Right lobe of liver (tissue), 6 donors: ENCODE measurements around the gene SLC34A3. TPM values are rescaled to one million over a fixed set of nuclear protein-coding genes. Genes with fewer than 3 reads are reported as not detected.

Experiments used
- ATAC-seq, 4 donors: fragments of 200-7000 bp; cut with Tn5 transposase; one replicate each; pipeline ENCODE4 v1.9.1; 2020; ENCODE audit warnings: mild to moderate bottlenecking in 4 of 4, moderate library complexity in 4 of 4
- DNase-seq, 3 donors: peaks; one replicate each; pipeline ENCODE4 v3.0.0-alpha.2; 2020
- H3K27ac ChIP-seq, 3 donors: fragments of 200-600 bp; one replicate each; pipeline ENCODE4 v1.8.0; 2022
- H3K27me3 ChIP-seq, 2 donors: fragments of 200-600 bp; one replicate each; pipeline ENCODE4 v1.8.0; 2022
- H3K36me3 ChIP-seq, 4 donors: fragments of 200-600 bp; sonication (generic) in 1 of 4; one replicate each; pipeline versions ENCODE4 v1.5.1 to v1.8.0; 2017 to 2022; ENCODE audit warnings: control low read depth in 1 of 4
- H3K4me1 ChIP-seq, 4 donors: fragments of 200-600 bp; sonication (generic) in 1 of 4; one replicate each; pipeline versions ENCODE4 v1.5.1 to v1.8.0; 2017 to 2022; ENCODE audit warnings: control low read depth in 1 of 4
- H3K4me3 ChIP-seq, 3 donors: fragments of 200-600 bp; one replicate each; pipeline ENCODE4 v1.8.0; 2022
- H3K9me3 ChIP-seq, 4 donors: fragments of 200-600 bp; sonication (generic) in 1 of 4; one replicate each; pipeline versions ENCODE4 v1.5.1 to v1.8.0; 2017 to 2022; ENCODE audit warnings: control low read depth in 1 of 4
- POLR2A ChIP-seq: fragments of 450-650 bp; IDR thresholded peaks from one replicate; pipeline ENCODE4 v1.6.1; 2017; ENCODE audit warnings: antibody characterized with exemption, mild to moderate bottlenecking
- WGBS: methylation state at CpG from one replicate; pipeline ENCODE4 v1.1.6; 2018; ENCODE audit warnings: low coverage, low lambda C conversion rate; ENCODE audit not compliant: insufficient coverage; ENCODE audit errors: missing lambda C conversion rate; 5-methylcytosine and 5-hydroxymethylcytosine counted together
- intact Hi-C, 2 donors: fragments of 100-400 bp; cut with DNase I; formaldehyde crosslinking; loops; one replicate each; pipeline versions ENCODE4 v1.11.2 to v1.14.1; 2022
- total RNA-seq, 6 experiments: library from RNA; depleted of rRNA in 2 of 6; stranded (reverse); fragments of >200 nt in 2 of 6; fragmentation: NEBNext Ultra II Directional in 3 of 6; extraction: Animal tissue kit (Norgen Biotek cat#: 25700) in 3 of 6; gene quantifications; one replicate each; pipeline versions ENCODE4 v1.1.0 to v1.2.4, GENCODE V29; 2016 to 2023
- TF ChIP-seq, protein P1 (sequence below), 4 donors: fragments of 200-600 bp in 3 of 4; fragments of 450-650 bp in 1 of 4; IDR thresholded peaks; one replicate each; pipeline versions ENCODE4 v1.5.1 to v1.8.0; 2016 to 2022; ENCODE audit warnings: antibody characterized with exemption in 4 of 4, mild to moderate bottlenecking in 2 of 4
- donor health status: DM: no; HTN: yes; CAD: no.
- donor health status: DM: no; HTN: no; CAD: no.
- donor health status: DM: no; HTN: no; CAD: no.
- donor health status: DM: no; HTN: yes; CAD: no.
- donor health status: DM: no; HTN: yes; CAD: no.

SLC34A3 gene
- total RNA-seq, 6 experiments from 2014 or later: not detected

DNA sequence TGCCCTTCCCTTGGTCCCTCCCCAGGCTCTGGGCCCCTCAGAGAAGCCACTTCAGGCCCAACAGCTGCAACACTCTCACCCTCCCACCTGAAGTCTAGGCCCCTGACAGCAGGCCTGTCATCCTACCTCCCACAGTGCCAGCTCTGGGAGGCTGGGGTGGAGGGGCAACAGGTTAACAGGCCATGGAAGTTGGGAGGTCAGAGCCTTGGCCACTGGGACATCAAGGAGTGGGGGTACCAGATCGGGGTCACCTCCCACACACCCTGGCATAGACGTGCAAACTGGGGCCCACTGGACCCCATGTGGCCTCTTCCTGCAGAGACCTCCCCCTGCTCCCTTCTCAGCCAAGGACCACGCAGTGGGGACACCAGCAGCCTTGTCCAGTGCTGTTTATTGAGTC lies 39.5 kb upstream of the SLC34A3 start:
- Histone ChIP-seq H3K4me1 (peaks cover 0 to 58% (median 28%) of the 10 kb centered on the region in 4 donors), H3K4me3 (no peak overlapping the region), H3K36me3 (peaks cover 0 to 10% (median 0%) of the 10 kb centered on the region in 4 donors), H3K9me3 (no peaks in the 10 kb centered on the region), H3K27ac (no peak overlapping the region), H3K27me3 (no peaks in the 10 kb centered on the region)
- intact Hi-C loops: no loop called here
- TF ChIP-seq, protein P1, sequence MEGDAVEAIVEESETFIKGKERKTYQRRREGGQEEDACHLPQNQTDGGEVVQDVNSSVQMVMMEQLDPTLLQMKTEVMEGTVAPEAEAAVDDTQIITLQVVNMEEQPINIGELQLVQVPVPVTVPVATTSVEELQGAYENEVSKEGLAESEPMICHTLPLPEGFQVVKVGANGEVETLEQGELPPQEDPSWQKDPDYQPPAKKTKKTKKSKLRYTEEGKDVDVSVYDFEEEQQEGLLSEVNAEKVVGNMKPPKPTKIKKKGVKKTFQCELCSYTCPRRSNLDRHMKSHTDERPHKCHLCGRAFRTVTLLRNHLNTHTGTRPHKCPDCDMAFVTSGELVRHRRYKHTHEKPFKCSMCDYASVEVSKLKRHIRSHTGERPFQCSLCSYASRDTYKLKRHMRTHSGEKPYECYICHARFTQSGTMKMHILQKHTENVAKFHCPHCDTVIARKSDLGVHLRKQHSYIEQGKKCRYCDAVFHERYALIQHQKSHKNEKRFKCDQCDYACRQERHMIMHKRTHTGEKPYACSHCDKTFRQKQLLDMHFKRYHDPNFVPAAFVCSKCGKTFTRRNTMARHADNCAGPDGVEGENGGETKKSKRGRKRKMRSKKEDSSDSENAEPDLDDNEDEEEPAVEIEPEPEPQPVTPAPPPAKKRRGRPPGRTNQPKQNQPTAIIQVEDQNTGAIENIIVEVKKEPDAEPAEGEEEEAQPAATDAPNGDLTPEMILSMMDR (IDR thresholded peaks at IDR 0.05): no peak
- TF ChIP-seq POLR2A: no peak
- ATAC-seq (no peak), DNase-seq (no peak)
- 60% methylated on average over 2 of the region's 3 CpGs for WGBS

- H3K27ac ChIP-seq: no peak overlapping the region
- H3K36me3 ChIP-seq: peaks cover 0 to 10% (median 0%) of the 10 kb centered on the region in 4 donors
- H3K27me3 ChIP-seq: no peaks in the 10 kb centered on the region
- peaks cover 0 to 59% (median 28%) of the 10 kb centered on the region in 4 donors for H3K4me1 ChIP-seq
- intact Hi-C loops: no loop called here
- H3K4me3 ChIP-seq: no peak overlapping the region
- WGBS: 40% methylated on average over 1 of the region's 22 CpGs
- ATAC-seq (no peak), DNase-seq (no peak)
- H3K9me3 ChIP-seq: no peaks in the 10 kb centered on the region
- no peak for TF ChIP-seq POLR2A
- TF ChIP-seq, protein P1 (IDR thresholded peaks at IDR 0.05): no peak
These were observed 38.8 kb upstream of the SLC34A3 start for GRCh38 chr9:137191691-137192447.

DNA sequence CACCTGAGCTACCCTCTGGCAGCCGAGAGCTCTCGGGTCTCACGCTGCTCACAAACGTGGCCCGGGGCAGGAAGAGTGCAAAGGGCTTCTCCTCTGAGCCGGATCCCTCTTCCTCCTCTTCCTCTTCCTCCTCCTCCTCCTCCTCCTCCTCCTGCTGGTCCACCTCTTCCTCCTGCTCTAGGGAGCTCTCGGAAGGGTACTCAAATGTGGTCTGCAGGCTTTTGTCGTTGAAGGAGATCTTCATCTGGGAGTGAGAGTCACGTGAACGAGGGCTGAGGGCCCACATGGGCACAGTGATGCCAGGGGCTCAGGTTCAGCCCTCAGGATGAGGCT lies 38.3 kb upstream of the SLC34A3 start:
- H3K36me3 ChIP-seq: peaks cover 0 to 10% (median 0%) of the 10 kb centered on the region in 4 donors
- no peaks in the 10 kb centered on the region for H3K27me3 ChIP-seq
- DNase-seq: no peak
- no peak overlapping the region for H3K27ac ChIP-seq
- WGBS: 57% methylated on average over 5 of the region's 10 CpGs
- H3K4me1 ChIP-seq: peaks cover 0 to 57% (median 28%) of the 10 kb centered on the region in 4 donors
- no peak overlapping the region for H3K4me3 ChIP-seq
- intact Hi-C loops: no loop called here
- no peak for TF ChIP-seq POLR2A
- TF ChIP-seq, protein P1 (IDR thresholded peaks at IDR 0.05): no peak
- no peaks in the 10 kb centered on the region for H3K9me3 ChIP-seq
- ATAC-seq: no peak

DNA sequence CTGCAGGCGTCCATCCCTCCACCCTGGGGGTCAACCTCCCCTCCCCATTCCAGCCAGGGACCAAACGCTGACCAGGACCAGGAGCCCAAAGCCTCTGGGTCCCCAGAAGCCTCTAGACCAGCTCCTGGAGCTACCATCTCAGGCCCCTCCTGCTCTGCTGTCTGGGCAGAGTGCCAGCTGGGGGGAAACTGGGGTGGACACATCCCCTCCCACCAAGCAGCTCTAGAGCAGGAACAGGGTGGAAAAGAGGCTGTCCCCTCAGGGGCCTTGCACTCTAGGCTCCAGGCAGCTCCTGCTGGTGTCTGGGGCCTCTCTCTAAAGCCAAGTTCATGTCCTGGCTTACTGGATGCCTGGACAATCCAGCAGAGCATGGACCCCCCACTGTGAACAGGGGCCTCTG lies 37.8 kb upstream of the SLC34A3 start:
- TF ChIP-seq, protein P1 (IDR thresholded peaks at IDR 0.05): no peak
- Histone ChIP-seq H3K36me3 (peaks cover 0 to 10% (median 0%) of the 10 kb centered on the region in 4 donors), H3K4me1 (peaks cover 0 to 56% (median 27%) of the 10 kb centered on the region in 4 donors), H3K9me3 (no peaks in the 10 kb centered on the region), H3K27me3 (no peaks in the 10 kb centered on the region), H3K27ac (no peak overlapping the region), H3K4me3 (no peak overlapping the region)
- no peak for DNase-seq
- ATAC-seq: no peak
- intact Hi-C loops: no loop called here
- WGBS: 50% methylated on average over 1 of the region's 2 CpGs
